Activated CD8-positive, alpha-beta memory T cell treated with anti-CD3 and anti-CD28 coated beads for 36 hours (primary cell): ENCODE data around the gene ST6GALNAC6. TPM values are rescaled to one million over a fixed set of nuclear protein-coding genes. Genes with fewer than 3 reads are reported as not detected.

Source experiments
- CTCF ChIA-PET: fragments of 350-600 bp; sonication (Branson Sonifier 250); formaldehyde crosslinking; loops from one replicate; lab custom pipeline; 2021; ENCODE audit warnings: antibody characterized with exemption; lab: Charles Lee
- POLR2A ChIA-PET: fragments of 350-600 bp; sonication (Branson Sonifier 250); formaldehyde crosslinking; loops from one replicate; lab custom pipeline; 2021; ENCODE audit warnings: antibody characterized with exemption; lab: Charles Lee
- total RNA-seq, 2 experiments: library from RNA; stranded (reverse); gene quantifications; one replicate each; pipeline ENCODE4 v1.2.3, GENCODE V29; 2021

ST6GALNAC6 gene
- total RNA-seq, 2 experiments from 2014 or later = 52.6 to 61.1 TPM

GRCh38 chr9:127908660-127908926 is 9.2 kb upstream of the ST6GALNAC6 start:
- ChIA-PET CTCF (interaction anchor here (2.2 kb wide), 1 partner anchor 39 kb away, joined by 8 read pairs; no protein-coding TSS in a partner anchor), POLR2A (no interaction called here)

- CTCF ChIA-PET = interaction anchor here (0.6 to 0.8 kb wide), 2 partner anchors 13 to 394 kb away, joined by 3 read pairs; no protein-coding TSS in a partner anchor
- POLR2A ChIA-PET = no interaction called here
Observed at GRCh38 chr9:127907867-127908659, 8.7 kb upstream of the ST6GALNAC6 start.

- POLR2A ChIA-PET = interaction anchor here (1.4 to 4.2 kb wide), 3 partner anchors 10 to 171 kb away, joined by 3 to 52 read pairs (median 10); partner anchors contain the start of genes ST6GALNAC4 and TOR2A
Observed at GRCh38 chr9:127905788-127906191, 6.4 kb upstream of the ST6GALNAC6 start.

GRCh38 chr9:127905004-127905728 is 5.8 kb upstream of the ST6GALNAC6 start:
- POLR2A ChIA-PET = interaction anchor here (1.3 to 4.2 kb wide), 4 partner anchors 11 to 454 kb away, joined by 3 to 52 read pairs (median 5); partner anchors contain the start of genes CDK9, LRSAM1, RPL12 and ST6GALNAC4
- CTCF ChIA-PET = interaction anchor here (0.9 to 2.3 kb wide), 5 partner anchors 11 to 121 kb away, joined by 3 to 17 read pairs (median 7); partner anchors contain the start of genes DPM2 and ST6GALNAC4

More at GRCh38 chr9:127905788-127906191, 6.4 kb upstream of the ST6GALNAC6 start:
- CTCF ChIA-PET = interaction anchor here (0.5 to 2.3 kb wide), 6 partner anchors 11 to 291 kb away, joined by 3 to 17 read pairs (median 4); partner anchors contain the start of genes DPM2, SH2D3C, ST6GALNAC4 and TOR2A

- ChIA-PET POLR2A (interaction anchor here (1.0 to 4.2 kb wide), 5 partner anchors 11 to 453 kb away, joined by 3 to 52 read pairs (median 5); partner anchors contain the start of genes CDK9, LRSAM1, RPL12 and SH2D3C), CTCF (interaction anchor here (0.7 to 2.3 kb wide), 4 partner anchors 12 to 120 kb away, joined by 3 to 13 read pairs (median 5); partner anchors contain the start of gene ST6GALNAC4)
Observed at GRCh38 chr9:127904561-127905003, 5.2 kb upstream of the ST6GALNAC6 start.

GRCh38 chr9:127903557-127904475 is 4.4 kb upstream of the ST6GALNAC6 start:
- CTCF ChIA-PET = interaction anchor here (0.7 to 2.3 kb wide), 6 partner anchors 13 to 119 kb away, joined by 3 to 13 read pairs (median 4); partner anchors contain the start of genes PIP5KL1 and ST6GALNAC4
- POLR2A ChIA-PET = interaction anchor here (0.7 to 4.2 kb wide), 6 partner anchors 12 to 453 kb away, joined by 3 to 52 read pairs (median 4); partner anchors contain the start of genes CDK9, LRSAM1, RPL12 and SH2D3C

- ChIA-PET CTCF (interaction anchor here (0.9 to 2.2 kb wide), 3 partner anchors 16 to 23 kb away, joined by 5 to 6 read pairs (median 5); partner anchors contain the start of gene ST6GALNAC4), POLR2A (interaction anchor here (0.5 to 1.0 kb wide), 4 partner anchors 18 to 563 kb away, joined by 3 to 5 read pairs (median 3); partner anchors contain the start of gene ST6GALNAC4)
Observed at GRCh38 chr9:127898433-127899127, 823 bp downstream of the ST6GALNAC6 start.

- POLR2A ChIA-PET = interaction anchor here (0.5 kb wide), 1 partner anchor 32 kb away, joined by 3 read pairs; no protein-coding TSS in a partner anchor
- CTCF ChIA-PET = interaction anchor here (0.9 to 1.2 kb wide), 2 partner anchors 28 to 393 kb away, joined by 3 to 5 read pairs; no protein-coding TSS in a partner anchor
Observed at GRCh38 chr9:127897193-127897692, 2.2 kb downstream of the ST6GALNAC6 start.

GRCh38 chr9:127896395-127897192 is 2.8 kb downstream of the ST6GALNAC6 start:
- POLR2A ChIA-PET = no interaction called here
- CTCF ChIA-PET = interaction anchor here (1.2 kb wide), 1 partner anchor 27 kb away, joined by 5 read pairs; no protein-coding TSS in a partner anchor

GRCh38 chr9:127895811-127896210 is 3.6 kb downstream of the ST6GALNAC6 start:
- ChIA-PET POLR2A (no interaction called here), CTCF (no interaction called here)

GRCh38 chr9:127893392-127893791 is 6.0 kb downstream of the ST6GALNAC6 start:
- POLR2A ChIA-PET = no interaction called here
- CTCF ChIA-PET = interaction anchor here (1.0 to 2.7 kb wide), 2 partner anchors 23 to 28 kb away, joined by 3 to 14 read pairs; no protein-coding TSS in a partner anchor

GRCh38 chr9:127892831-127893230 is 6.6 kb downstream of the ST6GALNAC6 start:
- ChIA-PET POLR2A (no interaction called here), CTCF (interaction anchor here (1.0 to 2.7 kb wide), 2 partner anchors 22 to 28 kb away, joined by 3 to 14 read pairs; no protein-coding TSS in a partner anchor)

GRCh38 chr9:127890053-127890452 is 9.3 kb downstream of the ST6GALNAC6 start:
- POLR2A ChIA-PET = no interaction called here
- CTCF ChIA-PET = interaction anchor here (0.9 to 1.5 kb wide), 3 partner anchors 20 to 37 kb away, joined by 3 to 4 read pairs (median 4); no protein-coding TSS in a partner anchor

GRCh38 chr9:127887792-127888191 is 11.6 kb downstream of the ST6GALNAC6 start:
- CTCF ChIA-PET = interaction anchor here (1.1 kb wide), 1 partner anchor 14 kb away, joined by 6 read pairs; no protein-coding TSS in a partner anchor
- POLR2A ChIA-PET = no interaction called here

- ChIA-PET POLR2A (no interaction called here), CTCF (interaction anchor here (3.0 kb wide), 1 partner anchor 17 kb away, joined by 11 read pairs; no protein-coding TSS in a partner anchor)
Observed at GRCh38 chr9:127886401-127886972, 12.9 kb downstream of the ST6GALNAC6 start.
